Endothelial cell of umbilical vein (primary cell): ENCODE data around the gene CEP57. TPM values are rescaled to one million over a fixed set of nuclear protein-coding genes. Genes with fewer than 3 reads are reported as not detected.
A peak's percentile ranks its signal among the peaks of the same experiment; 100 is the strongest.

Source experiments
- BruUV-seq: library from RNA; stranded (reverse); fragments of 400-500 nt; replicated peaks from 2 replicates; lab custom pipeline; 2021; lab: Mats Ljungman, UMichigan
- CTCF ChIA-PET: fragments of 300-600, 350-600 bp; sonication (Branson Sonifier 250); formaldehyde crosslinking; loops from one replicate; lab custom pipeline; 2021; ENCODE audit warnings: antibody characterized with exemption, inconsistent platforms; lab: Charles Lee
- POLR2A ChIA-PET: fragments of 300-600, 350-600 bp; sonication (Branson Sonifier 250); formaldehyde crosslinking; loops from one replicate; lab custom pipeline; 2021; ENCODE audit warnings: antibody characterized with exemption, inconsistent platforms; lab: Charles Lee
- DNase-seq: peaks from one replicate; pipeline ENCODE4 v3.0.0-alpha.2; 2011; ENCODE audit warnings: low read depth, low spot score
- FAIRE-seq: peaks from 2 replicates; lab custom pipeline; 2011; peaks lifted over from hg19 to GRCh38; lab: Jason Lieb, UNC
- H2AFZ ChIP-seq: 2 replicates; pipeline ENCODE4 v1.6.0; 2012; ENCODE audit warnings: low read depth, low read length, control low read depth, inconsistent platforms
- H3K27ac ChIP-seq: 2 replicates; pipeline ENCODE4 v1.5.1; 2011; ENCODE audit warnings: low read depth, mild to moderate bottlenecking, control low read depth, low read length, moderate library complexity; ENCODE audit not compliant: insufficient read depth
- H3K27me3 ChIP-seq, 2 experiments: 2 replicates each; pipeline versions ENCODE4 v1.6.0 to v1.6.1; 2011; ENCODE audit warnings: low read length in 2 of 2, mixed read lengths in 1 of 2; ENCODE audit not compliant: control insufficient read depth in 2 of 2, insufficient read depth in 2 of 2
- H3K36me3 ChIP-seq, 2 experiments: 2 replicates in 1 of 2; 3 replicates in 1 of 2; pipeline ENCODE4 v1.5.1; 2011; ENCODE audit warnings: low read length in 2 of 2, mild to moderate bottlenecking in 1 of 2, moderate library complexity in 1 of 2; ENCODE audit not compliant: control insufficient read depth in 2 of 2, insufficient read depth in 2 of 2; ENCODE audit errors: extremely low read depth in 1 of 2
- H3K4me1 ChIP-seq: 3 replicates; pipeline ENCODE4 v1.5.1; 2011; ENCODE audit warnings: mild to moderate bottlenecking, low read length; ENCODE audit not compliant: control insufficient read depth, insufficient read depth; ENCODE audit errors: extremely low read depth
- H3K4me2 ChIP-seq: 2 replicates; pipeline ENCODE4 v1.6.1; 2011; ENCODE audit warnings: low read length, control low read depth, mixed read lengths; ENCODE audit not compliant: insufficient read depth
- H3K4me3 ChIP-seq, 3 experiments: fragments of 200-600 bp in 1 of 3; sonication (generic), shearing (Covaris generic) in 1 of 3; replicated peaks in 1 of 3; 2 replicates each; pipeline ENCODE4 v1.5.1; 2011 to 2016; ENCODE audit warnings: control low read depth in 3 of 3, low read length in 3 of 3, mild to moderate bottlenecking in 2 of 3, inconsistent platforms in 1 of 3, low read depth in 1 of 3, moderate library complexity in 1 of 3; ENCODE audit not compliant: insufficient read depth in 1 of 3
- H3K79me2 ChIP-seq: 2 replicates; pipeline ENCODE4 v1.6.0; 2012; ENCODE audit warnings: low read length, inconsistent platforms; ENCODE audit not compliant: control insufficient read depth, insufficient read depth
- H3K9ac ChIP-seq: replicated peaks from 2 replicates; pipeline ENCODE3; 2011; ENCODE audit warnings: low read length, control low read depth; ENCODE audit not compliant: insufficient read depth; ENCODE audit errors: extremely low read depth
- H3K9me1 ChIP-seq: replicated peaks from 3 replicates; pipeline ENCODE4 v1.6.0; 2011; ENCODE audit warnings: mild to moderate bottlenecking, low read length; ENCODE audit not compliant: control insufficient read depth, insufficient read depth; ENCODE audit errors: extremely low read depth
- H3K9me3 ChIP-seq: replicated peaks from 2 replicates; pipeline ENCODE4 v1.5.1; 2012; ENCODE audit warnings: low read length, inconsistent platforms; ENCODE audit not compliant: control insufficient read depth, insufficient read depth
- H4K20me1 ChIP-seq: replicated peaks from 2 replicates; pipeline ENCODE3; 2011; ENCODE audit warnings: mild to moderate bottlenecking, low read length; ENCODE audit not compliant: control insufficient read depth, insufficient read depth; ENCODE audit errors: extremely low read depth
- EZH2 ChIP-seq: IDR thresholded peaks from 2 replicates; pipeline ENCODE4 v1.6.1; 2012; ENCODE audit warnings: borderline replicate concordance, low read depth, mild to moderate bottlenecking, moderate library complexity, low read length, inconsistent platforms; ENCODE audit not compliant: severe bottlenecking
- FOS ChIP-seq: IDR thresholded peaks from 2 replicates; pipeline ENCODE4 v1.6.1; 2011; ENCODE audit warnings: mild to moderate bottlenecking, low read length, moderate library complexity, borderline replicate concordance; ENCODE audit not compliant: insufficient read depth
- GATA2 ChIP-seq: IDR thresholded peaks from 2 replicates; pipeline ENCODE4 v1.7.0; 2011; ENCODE audit warnings: low read depth, mild to moderate bottlenecking, moderate library complexity, mixed read lengths, low read length; ENCODE audit not compliant: insufficient read length, insufficient read depth
- JUN ChIP-seq: IDR thresholded peaks from 2 replicates; pipeline ENCODE4 v1.6.1; 2011; ENCODE audit warnings: borderline replicate concordance, low read depth; ENCODE audit not compliant: insufficient read length, insufficient read depth
- MYC ChIP-seq: IDR thresholded peaks from one replicate; pipeline ENCODE4 v1.6.1; 2011; ENCODE audit warnings: mild to moderate bottlenecking, low read depth, low read length
- POLR2A ChIP-seq: IDR thresholded peaks from 2 replicates; pipeline ENCODE4 v1.6.1; 2012; ENCODE audit warnings: low read depth, mild to moderate bottlenecking, control low read depth, low read length
- POLR2AphosphoS5 ChIP-seq: IDR thresholded peaks from 2 replicates; pipeline ENCODE4 v1.6.1; 2012; ENCODE audit warnings: low read depth, mild to moderate bottlenecking, control low read depth, low read length, moderate library complexity; ENCODE audit not compliant: insufficient read depth
- dilution Hi-C: fragments of 300-500 bp; cut with MboI; formaldehyde crosslinking; loops from one replicate; pipeline ENCODE4 v1.15.0; 2019; ENCODE audit warnings: low sequenced_read_pairs; ENCODE audit not compliant: extremely low pct_ligation_motif_present
- intact Hi-C: fragments of 100-400 bp; cut with micrococcal nuclease; formaldehyde crosslinking; loops from one replicate; pipeline ENCODE4 v1.10.0; 2022
- polyA plus RNA-seq, 4 experiments: library from polyadenylated mRNA; depleted of rRNA in 3 of 4; stranded (reverse) in 3 of 4; unstranded in 1 of 4; fragments of >200 nt; gene quantifications; 2 replicates each; pipeline versions ENCODE4 v1.2.1 to v1.2.3, GENCODE V29; 2011 to 2012; ENCODE audit warnings: missing spikeins in 1 of 4
- small RNA-seq: library from RNA; depleted of rRNA; stranded (forward); fragments of <200 nt; gene quantifications from one replicate; pipeline ENCODE3, GENCODE V24; 2012; ENCODE audit warnings: low replicate concordance, low read depth; ENCODE audit not compliant: insufficient read depth, insufficient read length
- total RNA-seq: library from RNA; stranded (reverse); gene quantifications from 2 replicates; pipeline ENCODE4 v1.2.3, GENCODE V29; 2021
- TF ChIP-seq, protein P1 (sequence below), 2 donors: IDR thresholded peaks; 1 replicate in 1 of 2; 2 replicates in 1 of 2; pipeline ENCODE4 v1.5.1; 2011; ENCODE audit warnings: low read length in 2 of 2, mild to moderate bottlenecking in 2 of 2, moderate library complexity in 2 of 2, control low read depth in 1 of 2, inconsistent platforms in 1 of 2, low read depth in 1 of 2; ENCODE audit not compliant: insufficient read depth in 1 of 2; ENCODE audit errors: extremely low read depth in 1 of 2
- TF ChIP-seq, protein P2 (sequence below): IDR thresholded peaks from 2 replicates; pipeline ENCODE4 v1.6.1; 2011; ENCODE audit not compliant: insufficient read depth, insufficient read length

CEP57 gene
- total and polyA plus RNA-seq, 2 donors (not counting 3 experiments of a cell fraction or from before 2014, with no cell fraction given): 16.0 to 35.2 TPM

DNA sequence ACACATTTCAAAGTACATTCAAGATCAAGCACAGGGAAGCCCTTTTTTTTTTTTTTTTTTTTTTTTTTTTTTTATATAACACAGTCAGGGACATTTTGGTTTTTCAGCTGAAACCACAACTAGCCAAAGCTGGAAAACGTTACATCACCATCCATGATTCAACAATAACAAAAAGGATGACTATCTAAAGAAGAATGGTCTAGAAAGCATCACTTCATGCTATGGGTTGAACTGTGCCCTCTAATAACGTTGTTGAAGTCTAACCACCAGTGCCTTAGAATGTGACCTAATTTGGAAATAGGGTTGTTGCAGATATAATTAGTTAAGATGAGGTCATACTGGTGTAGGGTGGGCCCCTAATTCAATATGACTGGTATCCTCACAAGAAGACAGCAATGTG, 87.0 kb downstream of the CEP57 start:
- Histone ChIP-seq H3K4me3 (no peak overlapping the region), H3K4me1 (peaks cover 2% of the 10 kb centered on the region), H3K79me2 (peaks cover 2% of the 10 kb centered on the region), H2AFZ (no peak overlapping the region), H3K27ac (no peak overlapping the region), H3K36me3 (no peaks in the 10 kb centered on the region), H3K4me2 (no peak overlapping the region), H3K27me3 (no peaks in the 10 kb centered on the region), H3K9ac (no peak overlapping the region), H3K9me1 (no peaks in the 10 kb centered on the region), H4K20me1 (no peaks in the 10 kb centered on the region), H3K9me3 (no peaks in the 10 kb centered on the region)
- dilution Hi-C loops: no loop called here
- CTCF ChIA-PET: interaction anchor here (0.7 to 1.3 kb wide), 2 partner anchors 231 to 466 kb away, joined by 3 to 4 read pairs; partner anchors contain the start of gene MAML2
- BruUV-seq: no TSS peak
- POLR2A ChIA-PET: no interaction called here
- TF ChIP-seq EZH2: no peak
- TF ChIP-seq, protein P1, sequence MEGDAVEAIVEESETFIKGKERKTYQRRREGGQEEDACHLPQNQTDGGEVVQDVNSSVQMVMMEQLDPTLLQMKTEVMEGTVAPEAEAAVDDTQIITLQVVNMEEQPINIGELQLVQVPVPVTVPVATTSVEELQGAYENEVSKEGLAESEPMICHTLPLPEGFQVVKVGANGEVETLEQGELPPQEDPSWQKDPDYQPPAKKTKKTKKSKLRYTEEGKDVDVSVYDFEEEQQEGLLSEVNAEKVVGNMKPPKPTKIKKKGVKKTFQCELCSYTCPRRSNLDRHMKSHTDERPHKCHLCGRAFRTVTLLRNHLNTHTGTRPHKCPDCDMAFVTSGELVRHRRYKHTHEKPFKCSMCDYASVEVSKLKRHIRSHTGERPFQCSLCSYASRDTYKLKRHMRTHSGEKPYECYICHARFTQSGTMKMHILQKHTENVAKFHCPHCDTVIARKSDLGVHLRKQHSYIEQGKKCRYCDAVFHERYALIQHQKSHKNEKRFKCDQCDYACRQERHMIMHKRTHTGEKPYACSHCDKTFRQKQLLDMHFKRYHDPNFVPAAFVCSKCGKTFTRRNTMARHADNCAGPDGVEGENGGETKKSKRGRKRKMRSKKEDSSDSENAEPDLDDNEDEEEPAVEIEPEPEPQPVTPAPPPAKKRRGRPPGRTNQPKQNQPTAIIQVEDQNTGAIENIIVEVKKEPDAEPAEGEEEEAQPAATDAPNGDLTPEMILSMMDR (IDR thresholded peaks at IDR 0.05; ENCODE audit: extremely low read depth in 1 of 2, insufficient read depth in 1 of 2, low read depth in 1 of 2, low read length in 2 of 2): no peak
- TF ChIP-seq JUN: peak; percentile 24
- TF ChIP-seq, protein P2, sequence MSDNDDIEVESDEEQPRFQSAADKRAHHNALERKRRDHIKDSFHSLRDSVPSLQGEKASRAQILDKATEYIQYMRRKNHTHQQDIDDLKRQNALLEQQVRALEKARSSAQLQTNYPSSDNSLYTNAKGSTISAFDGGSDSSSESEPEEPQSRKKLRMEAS: no peak
- no peak for TF ChIP-seq GATA2
- no peak for TF ChIP-seq MYC
- no peak for TF ChIP-seq POLR2AphosphoS5
- no peak for TF ChIP-seq POLR2A
- TF ChIP-seq FOS: peak; percentile 52
- intact Hi-C loops: no loop called here
- FAIRE-seq (no peak), DNase-seq (peak; percentile 44)

Small RNAs within 50 kb of the gene (small RNA-seq; reads per million reads assigned to genes)
- gene RNA5SP345: not detected

Other genes with a start within 250 kb of the CEP57 start
- 24.7 and 25.7 TPM in 2 replicates for gene FAM76B, start 716 bp upstream of the CEP57 start, total RNA-seq
- 5.9 and 6.7 TPM in 2 replicates for gene FAM76B, start 716 bp upstream of the CEP57 start, polyA plus RNA-seq
- 46.4 and 49.5 TPM in 2 replicates for gene MTMR2, start 133.6 kb downstream of the CEP57 start, total RNA-seq
- 16.8 and 19.5 TPM in 2 replicates for gene MTMR2, start 133.6 kb downstream of the CEP57 start, polyA plus RNA-seq